ENCODE results near the gene KHK. TPM values are rescaled to one million over a fixed set of nuclear protein-coding genes. Genes with fewer than 3 reads are reported as not detected.
A peak's percentile ranks its signal among the peaks of the same experiment; 100 is the strongest.

Gene KHK
- total RNA-seq, 1 donor from 2014 or later = 5.1 TPM

- no peak for TF ChIP-seq CTCF (IDR thresholded peaks at IDR 0.05)
- no peaks in the 10 kb centered on the region for H3K9me3 ChIP-seq
- ATAC-seq (no peak), DNase-seq (no peak)
- peaks cover 59% of the 10 kb centered on the region for H3K4me1 ChIP-seq
- no peaks in the 10 kb centered on the region for H3K36me3 ChIP-seq
- no peaks in the 10 kb centered on the region for H3K27me3 ChIP-seq (ENCODE audit: low read depth)
- H3K27ac ChIP-seq = no peak overlapping the region
- intact Hi-C loops (cut with DNase I) = no loop called here
- no peak overlapping the region for H3K4me3 ChIP-seq
These were observed 10.2 kb upstream of the KHK start for GRCh38 chr2:27076323-27076722.

GRCh38 chr2:27077231-27077630, 9.3 kb upstream of the KHK start:
- Histone ChIP-seq H3K27me3 (ENCODE audit: low read depth) (no peaks in the 10 kb centered on the region), H3K27ac (peak overlapping the region; percentile 11), H3K9me3 (no peaks in the 10 kb centered on the region), H3K4me1 (peaks cover 65% of the 10 kb centered on the region), H3K4me3 (no peak overlapping the region), H3K36me3 (no peaks in the 10 kb centered on the region)
- intact Hi-C loops (cut with DNase I) = no loop called here
- no peak for TF ChIP-seq CTCF (IDR thresholded peaks at IDR 0.05)
- no peak for DNase-seq
- ATAC-seq = no peak

- H3K36me3 ChIP-seq = no peaks in the 10 kb centered on the region
- no peaks in the 10 kb centered on the region for H3K9me3 ChIP-seq
- peak within 1 kb of the TSS; percentile 55 for H3K4me3 ChIP-seq
- peaks cover 56% of the 10 kb centered on the region for H3K4me1 ChIP-seq
- no peak for TF ChIP-seq CTCF (IDR thresholded peaks at IDR 0.05)
- DNase-seq = peak; percentile 68
- H3K27ac ChIP-seq = peak within 1 kb of the TSS; percentile 78
- no peaks in the 10 kb centered on the region for H3K27me3 ChIP-seq (ENCODE audit: low read depth)
- peak; percentile 39 to 63 for ATAC-seq
- intact Hi-C loops (cut with DNase I) = no loop called here
These were observed 8.0 kb upstream of the KHK start, which contains the start of gene EMILIN1 for GRCh38 chr2:27078267-27079194. TSS of gene EMILIN1 (plus strand) at chr2:27078615. CDS start at chr2:27079066, 451 bp downstream.

- no peak for DNase-seq
- H3K27ac ChIP-seq = peak overlapping the region; percentile 78
- no peak for ATAC-seq
- no peaks in the 10 kb centered on the region for H3K27me3 ChIP-seq (ENCODE audit: low read depth)
- H3K9me3 ChIP-seq = no peaks in the 10 kb centered on the region
- intact Hi-C loops (cut with DNase I) = no loop called here
- TF ChIP-seq CTCF (IDR thresholded peaks at IDR 0.05) = no peak
- no peaks in the 10 kb centered on the region for H3K36me3 ChIP-seq
- H3K4me1 ChIP-seq = peaks cover 46% of the 10 kb centered on the region
- H3K4me3 ChIP-seq = peak overlapping the region; percentile 55
These were observed 7.1 kb upstream of the KHK start for GRCh38 chr2:27079233-27080139.

GRCh38 chr2:27080140-27080469, 6.5 kb upstream of the KHK start:
- H3K36me3 ChIP-seq = no peaks in the 10 kb centered on the region
- DNase-seq (no peak), ATAC-seq (no peak)
- H3K4me1 ChIP-seq = peaks cover 44% of the 10 kb centered on the region
- H3K27ac ChIP-seq = peak overlapping the region; percentile 20
- TF ChIP-seq CTCF (IDR thresholded peaks at IDR 0.05) = no peak
- H3K4me3 ChIP-seq = peak overlapping the region; percentile 55
- no peaks in the 10 kb centered on the region for H3K27me3 ChIP-seq (ENCODE audit: low read depth)
- no peaks in the 10 kb centered on the region for H3K9me3 ChIP-seq
- intact Hi-C loops (cut with DNase I) = no loop called here
